SH-SY5Y (cell line): Measurements from ENCODE around the gene EDEM1.

Experiments used
- GATA2 ChIP-seq: IDR thresholded peaks from 2 replicates; pipeline ENCODE4 v1.6.1; 2011; ENCODE audit warnings: mild to moderate bottlenecking, low read depth, low read length
- GATA3 ChIP-seq: IDR thresholded peaks from 2 replicates; pipeline ENCODE4 v1.6.1; 2011; ENCODE audit warnings: low read depth, mild to moderate bottlenecking, low read length, moderate library complexity

DNA sequence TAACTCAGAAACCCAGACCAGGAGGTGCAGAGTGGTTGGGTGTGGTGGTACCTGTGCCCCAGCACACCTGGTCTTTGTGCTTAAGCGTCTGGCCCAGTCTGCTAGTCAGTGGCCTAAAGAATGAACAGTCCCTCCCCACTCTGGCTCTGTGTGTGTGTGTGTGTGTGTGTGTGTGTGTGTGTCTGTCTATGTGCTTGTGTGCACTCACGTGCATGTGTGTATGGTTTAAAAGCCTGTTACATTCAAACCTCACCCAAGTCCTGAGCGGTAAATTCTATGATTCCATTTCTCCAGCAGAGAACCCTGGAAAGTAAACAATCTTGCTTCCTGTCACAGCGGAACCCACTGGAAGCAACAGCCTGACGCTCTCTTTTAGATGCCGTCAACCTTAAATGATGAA lies 34.2 kb downstream of the EDEM1 start:
- TF ChIP-seq GATA3 (no peak), GATA2 (no peak)
